K562 (cell line): Measurements from ENCODE around the gene SLC12A1. TPM values are rescaled to one million over a fixed set of nuclear protein-coding genes. Genes with fewer than 3 reads are reported as not detected.
A peak's percentile ranks its signal among the peaks of the same experiment; 100 is the strongest.

Experiments used
- ATAC-seq: fragments of 200-7000 bp; cut with Tn5 transposase; 3 replicates; pipeline ENCODE4 v1.9.1; 2020; ENCODE audit warnings: moderate library complexity
- BruUV-seq: library from RNA; stranded (reverse); fragments of 400-500 nt; replicated peaks from 2 replicates; lab custom pipeline; 2021; lab: Mats Ljungman, UMichigan
- CTCF ChIA-PET: fragments of 300-600 bp; formaldehyde crosslinking; extraction: SDS; loops from one replicate; lab custom pipeline; 2021; ENCODE audit warnings: low intra/inter-chr PET ratio; lab: Yijun Ruan, JAX
- POLR2A ChIA-PET: fragments of 300-600, 350-650 bp; sonication (Branson Sonifier 250); formaldehyde crosslinking; extraction: SDS; loops from one replicate; lab custom pipeline; 2021; ENCODE audit warnings: antibody characterized with exemption, inconsistent platforms; lab: Yijun Ruan, JAX
- DNase-seq, 4 experiments: peaks; one replicate each; pipeline versions ENCODE4 v3.0.0 to v3.0.0-alpha.2; 2011 to 2018; ENCODE audit warnings: low spot score in 3 of 4, mixed read lengths in 3 of 4; ENCODE audit errors: extremely low read depth in 1 of 4
- FAIRE-seq: peaks from 2 replicates; lab custom pipeline; 2011; peaks lifted over from hg19 to GRCh38; lab: Jason Lieb, UNC
- H2AFZ ChIP-seq: 2 replicates; pipeline ENCODE4 v1.6.0; 2011; ENCODE audit warnings: low read depth, low read length, control low read depth, inconsistent platforms
- H3K27ac ChIP-seq: fragments of 200-600 bp; 3 replicates; pipeline ENCODE4 v1.8.0; 2011; ENCODE audit warnings: low read depth, mild to moderate bottlenecking, control low read depth, inconsistent platforms, low read length, moderate library complexity, mixed read lengths; ENCODE audit errors: extremely low read depth
- H3K27me3 ChIP-seq, 2 experiments: fragments of 300-600 bp in 1 of 2; 2 replicates in 1 of 2; 3 replicates in 1 of 2; pipeline versions ENCODE4 v1.6.0 to v1.8.0; 2011; ENCODE audit warnings: inconsistent platforms in 2 of 2, low read length in 2 of 2, mild to moderate bottlenecking in 1 of 2, mixed read lengths in 1 of 2, moderate library complexity in 1 of 2; ENCODE audit not compliant: control insufficient read depth in 2 of 2, insufficient read depth in 2 of 2
- H3K36me3 ChIP-seq: fragments of 300-600 bp; 3 replicates; pipeline ENCODE4 v1.8.0; 2011; ENCODE audit warnings: mild to moderate bottlenecking, low read length, inconsistent platforms; ENCODE audit not compliant: control insufficient read depth, insufficient read depth
- H3K4me1 ChIP-seq, 2 experiments: fragments of 200-600 bp in 1 of 2; replicated peaks in 1 of 2; 2 replicates in 1 of 2; 3 replicates in 1 of 2; pipeline versions ENCODE4 v1.5.1 to v1.8.0; 2011; ENCODE audit warnings: inconsistent platforms in 2 of 2, low read length in 2 of 2, mild to moderate bottlenecking in 1 of 2, mixed read lengths in 1 of 2, moderate library complexity in 1 of 2; ENCODE audit not compliant: control insufficient read depth in 2 of 2, insufficient read depth in 2 of 2
- H3K4me2 ChIP-seq: 2 replicates; pipeline ENCODE4 v1.6.1; 2011; ENCODE audit warnings: low read length, control low read depth, inconsistent platforms, mixed read lengths; ENCODE audit not compliant: insufficient read depth
- H3K4me3 ChIP-seq: fragments of 200-600 bp; sonication (generic), shearing (Covaris generic); 2 replicates; pipeline ENCODE4 v1.5.1; 2016; ENCODE audit warnings: control low read depth, inconsistent platforms
- H3K79me2 ChIP-seq: fragments of 200-600 bp; 3 replicates; pipeline ENCODE4 v1.8.0; 2011; ENCODE audit warnings: low read length, inconsistent platforms; ENCODE audit not compliant: control insufficient read depth, insufficient read depth
- H3K9ac ChIP-seq, 2 experiments: 2 replicates each; pipeline versions ENCODE4 v1.6.0 to v1.6.1; 2011; ENCODE audit warnings: low read depth in 2 of 2, low read length in 2 of 2, control low read depth in 1 of 2, inconsistent platforms in 1 of 2, mild to moderate bottlenecking in 1 of 2, mixed read lengths in 1 of 2; ENCODE audit not compliant: insufficient read depth in 1 of 2
- H3K9me1 ChIP-seq: one replicate; pipeline ENCODE4 v1.6.0; 2011; ENCODE audit warnings: inconsistent platforms, mild to moderate bottlenecking, low read length, moderate library complexity; ENCODE audit not compliant: control insufficient read depth, insufficient read depth
- H3K9me3 ChIP-seq: replicated peaks from 2 replicates; pipeline ENCODE4 v1.5.1; 2011; ENCODE audit warnings: low read depth, low read length, inconsistent platforms; ENCODE audit not compliant: control insufficient read depth, insufficient read depth
- H4K20me1 ChIP-seq: replicated peaks from 2 replicates; pipeline ENCODE4 v1.6.1; 2011; ENCODE audit warnings: low read length, inconsistent platforms, mixed read lengths; ENCODE audit not compliant: control insufficient read depth, insufficient read depth
- CEBPB ChIP-seq: fragments of 450-650 bp; IDR thresholded peaks from 2 replicates; pipeline ENCODE4 v1.6.1; 2016; ENCODE audit warnings: missing genetic modification characterization, missing compliant biosample characterization
- CEBPG ChIP-seq, 3 experiments: fragments of 200-800 bp in 1 of 3; sonication (Bioruptor generic) in 1 of 3; sonication (generic) in 1 of 3; formaldehyde crosslinking in 1 of 3; IDR thresholded peaks in 2 of 3; conservative IDR thresholded peaks in 1 of 3; 2 replicates each; pipeline versions ENCODE4 v1.6.1 to v1.8.0; 2016 to 2022; ENCODE audit warnings: missing compliant biosample characterization in 2 of 3, missing genetic modification characterization in 2 of 3, mild to moderate bottlenecking in 1 of 3, missing genetic modification reagents in 1 of 3
- CREBBP ChIP-seq: IDR thresholded peaks from one replicate; pipeline ENCODE4 v1.6.1; 2012; ENCODE audit warnings: low read depth, mild to moderate bottlenecking, control low read depth, inconsistent platforms, low read length
- MAFG ChIP-seq: fragments of 450-650 bp; conservative IDR thresholded peaks from 2 replicates; pipeline ENCODE4 v1.6.1; 2016; ENCODE audit warnings: missing genetic modification characterization, missing compliant biosample characterization
- POLR3A ChIP-seq: IDR thresholded peaks from 2 replicates; pipeline ENCODE4 v1.6.1; 2011; ENCODE audit warnings: borderline replicate concordance, mild to moderate bottlenecking, moderate library complexity; ENCODE audit not compliant: insufficient read length, insufficient read depth; ENCODE audit errors: extremely low read depth
- ZBTB17 ChIP-seq: fragments of 450-650 bp; formaldehyde crosslinking; IDR thresholded peaks from 2 replicates; pipeline ENCODE4 v1.4.0; 2020; ENCODE audit warnings: mild to moderate bottlenecking
- ZNF316 ChIP-seq: fragments of 450-650 bp; IDR thresholded peaks from 2 replicates; pipeline ENCODE4 v1.6.1; 2016
- whole genome bisulfite sequencing: fragments of 100-300 bp; shearing (Covaris generic); methylation state at CpG from one replicate; pipeline ENCODE4 v1.1.6; 2016; ENCODE audit warnings: low coverage, mixed read lengths; ENCODE audit not compliant: insufficient coverage; ENCODE audit errors: missing lambda C conversion rate; 5-methylcytosine and 5-hydroxymethylcytosine counted together
- in situ Hi-C: fragments of 300-500 bp; cut with MboI; formaldehyde crosslinking; loops from 4 replicates; pipeline ENCODE4 v1.15.0; 2018; ENCODE audit warnings: inconsistent platforms, mixed read lengths
- intact Hi-C: fragments of 100-400 bp; cut with micrococcal nuclease; formaldehyde crosslinking; loops from 2 replicates; pipeline ENCODE4 v1.14.2; 2022
- polyA plus RNA-seq, 8 experiments: library from polyadenylated mRNA; depleted of rRNA in 4 of 8; stranded (reverse) in 5 of 8; unstranded in 3 of 8; fragments of >200 nt; fragmentation: Nextera tagmentation in 2 of 8; fragmentation: Illumina TruSeq in 1 of 8; extraction: Ambion mirVana in 2 of 8; extraction: Trizol in 1 of 8; gene quantifications; 2 replicates each; pipeline versions ENCODE4 v1.2.1 to v1.2.3, GENCODE V29; 2011 to 2014; ENCODE audit warnings: inconsistent platforms in 1 of 8, missing spikeins in 1 of 8
- total RNA-seq, 7 experiments: library from RNA; depleted of rRNA in 6 of 7; stranded (reverse); fragments of >200 nt in 6 of 7; fragmentation: Illumina TruSeq in 2 of 7; extraction: Trizol in 2 of 7; gene quantifications; 2 replicates each; pipeline versions ENCODE4 v1.2.1 to v1.2.3, GENCODE V29; 2011 to 2021; ENCODE audit warnings: low replicate concordance in 1 of 7
- TF ChIP-seq, protein P1 (sequence below): fragments of 250-450 bp; sonication (Bioruptor Pico); IDR thresholded peaks from 2 replicates; pipeline ENCODE4 v1.8.0; 2022; ENCODE audit warnings: inconsistent platforms, mild to moderate bottlenecking, moderate library complexity, borderline replicate concordance

Gene SLC12A1
- total and polyA plus RNA-seq, 9 of the 15 experiments (the other 6 are each of a cell fraction or from before 2014, with no cell fraction given): not detected

DNA sequence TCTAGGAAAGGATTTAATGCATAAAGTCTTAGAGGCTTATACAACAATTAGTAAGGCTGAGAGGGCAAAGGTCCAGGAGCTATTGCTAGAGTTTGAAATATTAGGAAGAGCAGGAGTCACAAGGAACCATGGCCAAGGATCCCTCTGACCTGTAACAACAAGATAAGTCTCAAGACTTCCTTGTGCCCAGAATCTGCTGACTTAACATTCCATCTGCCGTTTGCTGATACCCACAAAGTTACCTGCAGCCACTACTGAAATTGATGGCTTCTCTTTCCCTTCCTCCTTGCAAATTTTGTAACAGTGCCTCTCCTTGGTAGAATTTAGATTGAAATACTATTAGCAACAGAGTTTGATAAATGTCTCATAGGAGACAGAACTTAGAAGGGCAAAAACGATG lies 23.4 kb upstream of the SLC12A1 start:
- POLR2A ChIA-PET: no interaction called here
- in situ Hi-C loops: no loop called here
- no peaks in the 10 kb centered on the region for H3K79me2 ChIP-seq

DNA sequence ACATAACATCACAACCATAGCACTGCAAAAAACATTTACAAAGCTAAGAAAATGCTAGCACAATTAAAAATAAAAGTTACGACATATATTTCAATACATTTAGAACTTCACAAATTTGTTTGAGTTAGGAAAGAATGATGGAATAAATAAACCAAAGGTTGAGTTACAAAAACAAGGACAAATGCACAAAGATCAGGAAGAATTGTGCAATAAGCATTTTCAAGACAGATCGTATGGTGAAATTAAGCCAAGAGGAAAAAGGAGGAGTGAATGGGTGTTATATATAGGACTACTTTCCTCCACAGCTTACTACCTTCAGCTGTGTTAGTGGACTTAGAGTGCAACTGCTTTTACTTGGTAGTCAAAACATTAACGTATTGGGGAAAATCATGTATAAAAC lies 20.6 kb upstream of the SLC12A1 start:
- CTCF ChIA-PET: no interaction called here
- BruUV-seq: no TSS peak

More for the DNA sequence above, 23.4 kb upstream of the SLC12A1 start:
- WGBS: 0% methylated on average over 2 of the region's 2 CpGs
- TF ChIP-seq MAFG (tag) (0 out of 2 replicates have a peak, but pooled peaks have one; percentile 27), ZNF316 (peak; percentile 33; the same call in 1 of the 2 replicates), POLR3A (no peak), ZBTB17 (CRISPR knock-in tag) (no peak)
- TF ChIP-seq, protein P1, sequence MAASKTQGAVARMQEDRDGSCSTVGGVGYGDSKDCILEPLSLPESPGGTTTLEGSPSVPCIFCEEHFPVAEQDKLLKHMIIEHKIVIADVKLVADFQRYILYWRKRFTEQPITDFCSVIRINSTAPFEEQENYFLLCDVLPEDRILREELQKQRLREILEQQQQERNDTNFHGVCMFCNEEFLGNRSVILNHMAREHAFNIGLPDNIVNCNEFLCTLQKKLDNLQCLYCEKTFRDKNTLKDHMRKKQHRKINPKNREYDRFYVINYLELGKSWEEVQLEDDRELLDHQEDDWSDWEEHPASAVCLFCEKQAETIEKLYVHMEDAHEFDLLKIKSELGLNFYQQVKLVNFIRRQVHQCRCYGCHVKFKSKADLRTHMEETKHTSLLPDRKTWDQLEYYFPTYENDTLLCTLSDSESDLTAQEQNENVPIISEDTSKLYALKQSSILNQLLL (CRISPR knock-in tag): no peak
- Histone ChIP-seq H3K27ac (no peak overlapping the region), H3K4me2 (no peak overlapping the region), H3K27me3 (no peaks in the 10 kb centered on the region), H3K9me3 (no peaks in the 10 kb centered on the region), H3K4me1 (peaks cover 0 to 4% of the 10 kb centered on the region in 2 experiments; a peak in 2 of 5 replicates), H4K20me1 (no peaks in the 10 kb centered on the region), H3K9ac (no peak overlapping the region), H2AFZ (no peak overlapping the region), H3K9me1 (no peaks in the 10 kb centered on the region), H3K36me3 (no peaks in the 10 kb centered on the region), H3K4me3 (no peak overlapping the region)
- DNase-seq: no peak
- BruUV-seq: no TSS peak
- intact Hi-C loops: no loop called here
- CTCF ChIA-PET: no interaction called here
- no peak for ATAC-seq
- FAIRE-seq: no peak

More for the DNA sequence above, 20.6 kb upstream of the SLC12A1 start:
- TF ChIP-seq CREBBP (no peak), CEBPB (0 out of 2 replicates have a peak, but pooled peaks have one; percentile 52), CEBPG (CRISPR knock-in tag; IDR thresholded peaks at IDR 0.05) (no peak), CEBPG (tag; conservative IDR thresholded peaks at IDR 0.05 in 1 of 2, IDR thresholded peaks at IDR 0.05 in 1 of 2) (peak in 1 of 2 experiments; percentile 68; a peak in 2 of 4 replicates)
- TF ChIP-seq, all 486 proteins: peak for 2
- POLR2A ChIA-PET: no interaction called here
- Histone ChIP-seq H2AFZ (no peak overlapping the region), H3K27me3 (no peaks in the 10 kb centered on the region), H3K4me2 (no peak overlapping the region), H3K4me1 (no peaks in the 10 kb centered on the region), H3K9ac (no peak overlapping the region), H3K36me3 (no peaks in the 10 kb centered on the region), H3K9me3 (no peaks in the 10 kb centered on the region), H3K4me3 (no peak overlapping the region), H3K9me1 (no peaks in the 10 kb centered on the region), H3K79me2 (no peaks in the 10 kb centered on the region), H4K20me1 (no peaks in the 10 kb centered on the region), H3K27ac (no peak overlapping the region)
- no peak for ATAC-seq
- intact Hi-C loops (no loop called here), in situ Hi-C loops (no loop called here)
- DNase-seq: no peak
- no peak for FAIRE-seq
- WGBS: 0% methylated on average over 3 of the region's 3 CpGs
